ENCODE data around the gene NOP10.
"Not testable (repeated sequence)": the region's sequence is repeated elsewhere in the genome, so short reads cannot be mapped to it uniquely, and the experiment has no call there.

The NOP10 gene

GRCh38 chr15:34342737-34343575 lies at the start of gene NOP10, which contains the start of gene NUTM1:
Gene NOP10 (minus strand): TSS chr15:34343136. CDS start chr15:34343073, 63 bp downstream.
Gene NUTM1 (plus strand): TSS chr15:34343315. CDS start chr15:34343697, 382 bp downstream.
- H3K27ac ChIP-seq (ENCODE audit: low read depth, low read length): peak within 1 kb of the TSS; percentile 83
- peaks cover 7% of the 10 kb centered on the region for H3K4me1 ChIP-seq (ENCODE audit: insufficient read depth, low read length)
- no peaks in the 10 kb centered on the region for H3K9me3 ChIP-seq (ENCODE audit: low read length)
- peak within 1 kb of the TSS; percentile 89 for H3K9ac ChIP-seq (ENCODE audit: low read length)
- peak within 1 kb of the TSS; percentile 66 to 97 for H3K4me3 ChIP-seq (ENCODE audit: low read depth in 1 of 2, low read length in 2 of 2)
- peaks cover 4% of the 10 kb centered on the region for H3K36me3 ChIP-seq (ENCODE audit: insufficient read depth, low read length)
- no peaks in the 10 kb centered on the region for H3K27me3 ChIP-seq (ENCODE audit: control insufficient read depth in 1 of 2, insufficient read depth in 2 of 2, low read length in 2 of 2)

- not testable (repeated sequence) for H3K27me3 ChIP-seq (ENCODE audit: control insufficient read depth in 1 of 2, insufficient read depth in 2 of 2, low read length in 2 of 2); H3K27ac ChIP-seq (ENCODE audit: low read depth, low read length); H3K4me3 ChIP-seq (ENCODE audit: low read depth in 1 of 2, low read length in 2 of 2); H3K36me3 ChIP-seq (ENCODE audit: insufficient read depth, low read length); H3K4me1 ChIP-seq (ENCODE audit: insufficient read depth, low read length); H3K9ac ChIP-seq (ENCODE audit: low read length); H3K9me3 ChIP-seq (ENCODE audit: low read length)
Measured at GRCh38 chr15:34389594-34390086, 46.7 kb upstream of the NOP10 start.

DNA sequence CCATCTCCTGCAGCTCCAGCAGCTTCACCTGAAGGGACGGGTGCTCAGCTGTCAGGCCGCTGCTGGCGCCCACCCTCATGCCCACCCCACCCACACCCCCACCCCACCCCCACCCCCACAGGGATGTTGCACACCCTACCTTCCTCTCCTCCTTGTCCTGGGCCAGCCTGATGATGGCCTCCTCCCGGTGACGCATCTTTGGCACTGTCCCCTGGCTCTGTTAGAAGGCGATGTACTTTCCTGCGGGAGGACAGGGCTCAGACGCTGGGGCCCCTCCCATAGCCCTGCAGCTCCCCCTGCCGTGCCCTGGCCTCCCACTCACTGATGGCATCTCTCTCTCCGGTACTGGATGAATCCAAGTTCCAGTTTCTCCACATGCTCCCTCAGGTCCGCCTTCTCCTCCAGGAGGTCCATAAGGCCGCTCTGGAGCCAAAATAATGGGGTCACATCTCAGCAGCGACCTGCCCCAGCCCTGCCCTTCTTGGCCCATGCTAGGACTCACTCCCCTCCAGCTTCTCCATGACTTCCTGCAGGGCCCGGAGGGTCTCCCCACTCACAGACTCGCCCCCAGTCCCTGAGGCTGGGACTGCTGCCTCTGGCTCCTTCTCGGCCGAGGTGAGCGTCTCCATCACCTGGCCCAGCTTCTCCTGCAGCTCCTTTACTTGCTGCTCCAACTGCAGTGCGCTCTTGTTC lies 39.0 kb upstream of the NOP10 start:
- H3K27me3 ChIP-seq (ENCODE audit: control insufficient read depth in 1 of 2, insufficient read depth in 2 of 2, low read length in 2 of 2); H3K9ac ChIP-seq (ENCODE audit: low read length); H3K27ac ChIP-seq (ENCODE audit: low read depth, low read length); H3K9me3 ChIP-seq (ENCODE audit: low read length); H3K4me3 ChIP-seq (ENCODE audit: low read depth in 1 of 2, low read length in 2 of 2); H3K4me1 ChIP-seq (ENCODE audit: insufficient read depth, low read length); H3K36me3 ChIP-seq (ENCODE audit: insufficient read depth, low read length): not testable (repeated sequence)

DNA sequence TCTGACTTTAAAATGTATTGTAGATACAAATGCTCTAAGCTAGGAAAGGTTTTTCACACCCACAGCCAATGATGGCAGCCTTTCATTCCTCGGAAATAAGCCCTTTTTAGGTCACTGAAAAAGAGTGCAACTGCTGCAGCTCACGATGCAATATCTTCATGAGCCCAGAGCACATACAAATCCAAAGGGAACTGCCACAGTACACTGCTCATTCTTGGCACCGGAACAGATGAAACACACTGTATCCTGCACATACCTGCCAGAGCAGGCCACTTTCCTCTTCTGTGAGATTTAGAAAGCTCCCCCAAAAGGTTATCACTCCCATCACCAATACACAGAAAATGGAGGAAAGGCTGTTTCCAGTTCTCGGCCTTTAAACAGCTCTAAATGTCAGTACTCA lies 37.6 kb upstream of the NOP10 start:
- H3K9ac ChIP-seq (ENCODE audit: low read length); H3K27ac ChIP-seq (ENCODE audit: low read depth, low read length); H3K4me3 ChIP-seq (ENCODE audit: low read depth in 1 of 2, low read length in 2 of 2); H3K36me3 ChIP-seq (ENCODE audit: insufficient read depth, low read length); H3K4me1 ChIP-seq (ENCODE audit: insufficient read depth, low read length); H3K9me3 ChIP-seq (ENCODE audit: low read length); H3K27me3 ChIP-seq (ENCODE audit: control insufficient read depth in 1 of 2, insufficient read depth in 2 of 2, low read length in 2 of 2): not testable (repeated sequence)

DNA sequence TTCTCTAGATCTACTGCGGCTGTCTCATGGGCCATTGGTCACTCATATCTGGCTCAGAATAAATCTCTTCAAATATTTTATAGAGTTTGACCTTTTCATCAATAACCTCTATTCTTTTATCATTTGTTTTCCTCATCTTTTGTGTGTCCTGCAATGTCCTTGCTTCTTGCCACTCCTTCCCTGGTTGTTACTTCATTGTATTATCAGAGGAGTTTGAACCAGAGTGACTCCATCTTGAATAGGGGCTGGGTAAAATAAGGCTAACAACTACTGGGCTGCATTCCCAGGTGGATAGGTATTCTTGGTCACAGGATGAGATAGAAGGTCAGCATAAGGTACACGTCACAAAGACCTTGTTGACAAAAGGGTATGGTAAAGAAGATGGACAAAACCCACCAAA lies 33.9 kb upstream of the NOP10 start:
- no peaks in the 10 kb centered on the region for H3K9me3 ChIP-seq (ENCODE audit: low read length)
- H3K4me1 ChIP-seq (ENCODE audit: insufficient read depth, low read length): no peaks in the 10 kb centered on the region
- no peak overlapping the region for H3K9ac ChIP-seq (ENCODE audit: low read length)
- no peaks in the 10 kb centered on the region for H3K36me3 ChIP-seq (ENCODE audit: insufficient read depth, low read length)
- H3K4me3 ChIP-seq (ENCODE audit: low read depth in 1 of 2, low read length in 2 of 2): no peak overlapping the region
- no peaks in the 10 kb centered on the region for H3K27me3 ChIP-seq (ENCODE audit: control insufficient read depth in 1 of 2, insufficient read depth in 2 of 2, low read length in 2 of 2)
- no peak overlapping the region for H3K27ac ChIP-seq (ENCODE audit: low read depth, low read length)

DNA sequence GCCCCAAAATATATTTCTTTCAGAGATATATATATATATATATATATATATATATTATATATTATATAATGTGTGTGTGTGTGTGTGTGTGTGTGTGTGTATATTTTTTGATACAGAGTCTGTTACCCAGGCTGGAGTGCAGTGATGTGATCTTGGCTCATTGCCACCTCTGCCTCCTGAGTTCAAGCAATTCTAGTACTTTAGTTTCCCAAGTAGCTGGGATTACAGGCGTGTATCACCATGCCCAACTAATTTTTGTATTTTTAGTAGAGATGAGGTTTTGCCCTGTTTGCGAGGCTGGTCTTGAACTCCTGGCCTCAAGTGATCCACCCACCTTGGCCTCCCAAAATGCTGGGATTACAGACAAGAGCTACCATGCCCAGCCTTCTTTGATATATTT lies 32.6 kb upstream of the NOP10 start:
- not testable (repeated sequence) for H3K27ac ChIP-seq (ENCODE audit: low read depth, low read length); H3K4me3 ChIP-seq (ENCODE audit: low read depth in 1 of 2, low read length in 2 of 2); H3K9ac ChIP-seq (ENCODE audit: low read length); H3K4me1 ChIP-seq (ENCODE audit: insufficient read depth, low read length); H3K36me3 ChIP-seq (ENCODE audit: insufficient read depth, low read length); H3K9me3 ChIP-seq (ENCODE audit: low read length); H3K27me3 ChIP-seq (ENCODE audit: control insufficient read depth in 1 of 2, insufficient read depth in 2 of 2, low read length in 2 of 2)

DNA sequence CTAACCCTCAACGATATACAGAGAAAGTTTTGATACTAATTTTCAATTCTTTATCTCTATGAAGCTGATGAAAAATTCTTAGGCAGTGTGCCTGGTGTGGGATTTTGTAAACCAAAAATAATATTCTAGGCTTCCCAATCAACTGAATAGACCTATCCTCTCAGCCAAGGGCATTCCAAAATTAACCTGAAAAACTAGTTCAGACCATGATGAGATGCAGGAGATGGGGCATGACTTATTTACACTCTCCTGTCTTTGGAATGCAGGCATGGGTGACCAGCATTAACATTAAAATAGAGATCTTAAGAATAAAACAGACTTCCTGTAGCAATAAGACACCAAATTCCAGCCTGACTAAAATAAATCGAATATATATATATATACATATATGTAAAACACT lies 31.9 kb upstream of the NOP10 start:
- H3K9me3 ChIP-seq (ENCODE audit: low read length): no peaks in the 10 kb centered on the region
- H3K27me3 ChIP-seq (ENCODE audit: control insufficient read depth in 1 of 2, insufficient read depth in 2 of 2, low read length in 2 of 2): no peaks in the 10 kb centered on the region
- H3K4me3 ChIP-seq (ENCODE audit: low read depth in 1 of 2, low read length in 2 of 2): no peak overlapping the region
- no peak overlapping the region for H3K27ac ChIP-seq (ENCODE audit: low read depth, low read length)
- H3K4me1 ChIP-seq (ENCODE audit: insufficient read depth, low read length): no peaks in the 10 kb centered on the region
- H3K9ac ChIP-seq (ENCODE audit: low read length): no peak overlapping the region
- no peaks in the 10 kb centered on the region for H3K36me3 ChIP-seq (ENCODE audit: insufficient read depth, low read length)

GRCh38 chr15:34373951-34374350 lies 31.0 kb upstream of the NOP10 start:
- no peaks in the 10 kb centered on the region for H3K4me1 ChIP-seq (ENCODE audit: insufficient read depth, low read length)
- H3K9ac ChIP-seq (ENCODE audit: low read length): no peak overlapping the region
- no peak overlapping the region for H3K27ac ChIP-seq (ENCODE audit: low read depth, low read length)
- no peaks in the 10 kb centered on the region for H3K9me3 ChIP-seq (ENCODE audit: low read length)
- H3K36me3 ChIP-seq (ENCODE audit: insufficient read depth, low read length): no peaks in the 10 kb centered on the region
- H3K4me3 ChIP-seq (ENCODE audit: low read depth in 1 of 2, low read length in 2 of 2): no peak overlapping the region
- no peaks in the 10 kb centered on the region for H3K27me3 ChIP-seq (ENCODE audit: control insufficient read depth in 1 of 2, insufficient read depth in 2 of 2, low read length in 2 of 2)

DNA sequence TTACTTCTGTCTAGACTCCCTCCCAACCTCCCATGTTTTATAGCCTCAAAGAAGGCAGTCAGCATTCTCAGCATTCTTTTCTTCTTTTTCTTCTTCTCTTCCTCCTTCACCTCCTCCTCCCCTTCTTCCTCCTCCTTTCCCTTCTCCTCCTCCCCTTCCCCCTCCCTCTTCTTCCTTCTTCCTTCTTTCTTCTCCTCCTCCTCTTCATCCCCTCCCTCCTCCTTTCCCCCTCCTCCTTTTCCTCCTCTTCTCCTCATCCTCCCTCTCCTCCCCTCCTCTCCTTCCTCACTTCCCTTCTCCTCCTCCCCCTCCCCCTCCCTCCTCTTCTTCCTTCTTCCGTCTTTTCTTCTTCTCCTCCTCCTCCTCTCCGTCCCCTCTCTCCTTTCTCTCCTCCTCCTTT lies 27.7 kb upstream of the NOP10 start:
- H3K9me3 ChIP-seq (ENCODE audit: low read length): no peaks in the 10 kb centered on the region
- H3K9ac ChIP-seq (ENCODE audit: low read length): no peak overlapping the region
- H3K4me3 ChIP-seq (ENCODE audit: low read depth in 1 of 2, low read length in 2 of 2): no peak overlapping the region
- H3K36me3 ChIP-seq (ENCODE audit: insufficient read depth, low read length): no peaks in the 10 kb centered on the region
- H3K4me1 ChIP-seq (ENCODE audit: insufficient read depth, low read length): peaks cover 14% of the 10 kb centered on the region
- H3K27me3 ChIP-seq (ENCODE audit: control insufficient read depth in 1 of 2, insufficient read depth in 2 of 2, low read length in 2 of 2): no peaks in the 10 kb centered on the region
- H3K27ac ChIP-seq (ENCODE audit: low read depth, low read length): no peak overlapping the region

- Histone ChIP-seq H3K9me3 (ENCODE audit: low read length) (no peaks in the 10 kb centered on the region), H3K36me3 (ENCODE audit: insufficient read depth, low read length) (no peaks in the 10 kb centered on the region), H3K4me1 (ENCODE audit: insufficient read depth, low read length) (peaks cover 18% of the 10 kb centered on the region), H3K27ac (ENCODE audit: low read depth, low read length) (no peak overlapping the region), H3K4me3 (ENCODE audit: low read depth in 1 of 2, low read length in 2 of 2) (no peak overlapping the region), H3K9ac (ENCODE audit: low read length) (no peak overlapping the region), H3K27me3 (ENCODE audit: control insufficient read depth in 1 of 2, insufficient read depth in 2 of 2, low read length in 2 of 2) (no peaks in the 10 kb centered on the region)
Measured at GRCh38 chr15:34370129-34370528, 27.2 kb upstream of the NOP10 start.

- Histone ChIP-seq H3K27ac (ENCODE audit: low read depth, low read length) (peak within 1 kb of the TSS; percentile 100), H3K4me3 (ENCODE audit: low read depth in 1 of 2, low read length in 2 of 2) (peak within 1 kb of the TSS; percentile 83 to 94), H3K27me3 (ENCODE audit: control insufficient read depth in 1 of 2, insufficient read depth in 2 of 2, low read length in 2 of 2) (no peaks in the 10 kb centered on the region), H3K4me1 (ENCODE audit: insufficient read depth, low read length) (peaks cover 18% of the 10 kb centered on the region), H3K9me3 (ENCODE audit: low read length) (no peaks in the 10 kb centered on the region), H3K36me3 (ENCODE audit: insufficient read depth, low read length) (peaks cover 5% of the 10 kb centered on the region), H3K9ac (ENCODE audit: low read length) (peak within 1 kb of the TSS; percentile 53)
Measured at GRCh38 chr15:34367101-34368081, 24.5 kb upstream of the NOP10 start, which contains the start of gene LPCAT4. Gene LPCAT4 (minus strand): TSS chr15:34367196. CDS start chr15:34367100, 96 bp downstream.

All from muscle layer of colon (tissue), 2 donors.